HL-60 (cell line): ENCODE results near the gene TNFRSF8.

Source experiments
- DNase-seq, 2 experiments: peaks; one replicate each; pipeline ENCODE4 v3.0.0-alpha.2; 2010 to 2020; ENCODE audit warnings: low read depth in 1 of 2, low spot score in 1 of 2
- H3K27ac ChIP-seq: fragments of 250-450 bp; sonication (Bioruptor Pico); replicated peaks from 2 replicates; pipeline ENCODE4 v1.5.1; 2020; ENCODE audit warnings: mild to moderate bottlenecking, moderate library complexity
- H3K27me3 ChIP-seq: fragments of 250-450 bp; sonication (Bioruptor Pico); 2 replicates; pipeline ENCODE4 v1.5.1; 2021; ENCODE audit warnings: mild to moderate bottlenecking, moderate library complexity; ENCODE audit not compliant: insufficient read depth, poor library complexity, severe bottlenecking
- H3K4me3 ChIP-seq: replicated peaks from 2 replicates; pipeline ENCODE4 v1.5.1; 2011; ENCODE audit warnings: mild to moderate bottlenecking, control low read depth, low read length; ENCODE audit not compliant: insufficient read depth
- CTCF ChIP-seq: IDR thresholded peaks from one replicate; pipeline ENCODE4 v1.5.1; 2011; ENCODE audit warnings: low read length, control low read depth, inconsistent platforms; ENCODE audit not compliant: insufficient read depth
- GABPA ChIP-seq: IDR thresholded peaks from 2 replicates; pipeline ENCODE4 v1.6.1; 2012; ENCODE audit warnings: low read depth
- POLR2AphosphoS5 ChIP-seq: IDR thresholded peaks from 2 replicates; pipeline ENCODE4 v1.6.1; 2012; ENCODE audit warnings: low read depth
- SPI1 ChIP-seq: IDR thresholded peaks from 2 replicates; pipeline ENCODE4 v1.6.1; 2012; ENCODE audit warnings: low read depth, mild to moderate bottlenecking, borderline replicate concordance
- TF ChIP-seq, protein P1 (sequence below): IDR thresholded peaks from 2 replicates; pipeline ENCODE4 v1.6.1; 2012; ENCODE audit warnings: low read depth; ENCODE audit not compliant: insufficient replicate concordance

The TNFRSF8 gene

DNA sequence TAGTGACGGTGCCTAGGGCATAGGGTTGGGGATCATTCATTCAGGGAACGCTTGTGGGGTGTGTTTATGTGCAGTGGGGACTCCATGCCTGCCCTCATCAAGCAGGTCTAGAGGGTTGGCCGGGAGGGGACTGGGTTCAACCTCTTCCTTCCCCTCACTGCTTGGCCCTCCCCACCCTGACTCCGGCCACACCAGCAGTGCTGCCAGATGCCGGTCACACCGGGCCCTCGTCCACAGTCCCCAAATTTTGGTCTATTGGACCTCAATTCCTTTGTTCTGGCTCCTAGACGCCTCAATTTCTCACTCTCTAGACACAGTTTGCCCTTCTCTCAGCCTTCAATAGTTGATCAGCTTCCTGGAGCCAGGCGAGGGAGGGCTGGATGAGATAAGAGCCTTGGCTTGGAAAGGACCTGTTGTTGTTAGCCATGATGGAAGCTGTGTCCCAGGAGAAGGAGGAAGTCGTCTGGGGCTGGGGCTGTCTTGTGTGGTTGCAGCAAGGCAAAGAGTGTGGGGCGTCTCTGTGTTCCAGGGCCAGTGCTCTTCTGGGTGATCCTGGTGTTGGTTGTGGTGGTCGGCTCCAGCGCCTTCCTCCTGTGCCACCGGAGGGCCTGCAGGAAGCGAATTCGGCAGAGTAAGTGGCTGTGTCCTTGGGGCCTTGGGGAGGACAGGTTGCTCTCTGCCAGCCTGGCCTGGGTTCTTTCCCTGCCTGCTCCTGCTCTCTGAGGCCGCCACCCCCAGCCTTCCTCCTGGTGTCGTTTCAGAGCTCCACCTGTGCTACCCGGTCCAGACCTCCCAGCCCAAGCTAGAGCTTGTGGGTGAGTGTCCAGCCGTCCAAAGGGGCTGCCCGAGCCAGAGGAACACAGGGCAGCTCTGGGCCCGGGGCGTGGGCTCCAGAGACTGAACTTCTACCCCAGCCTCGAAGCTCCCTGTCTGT is 62.6 kb downstream of the TNFRSF8 start:
- H3K4me3 ChIP-seq: no peak overlapping the region
- TF ChIP-seq CTCF (no peak), GABPA (no peak), POLR2AphosphoS5 (no peak), SPI1 (peak; percentile 76; the same call in 1 of the 2 replicates)
- TF ChIP-seq, protein P1, sequence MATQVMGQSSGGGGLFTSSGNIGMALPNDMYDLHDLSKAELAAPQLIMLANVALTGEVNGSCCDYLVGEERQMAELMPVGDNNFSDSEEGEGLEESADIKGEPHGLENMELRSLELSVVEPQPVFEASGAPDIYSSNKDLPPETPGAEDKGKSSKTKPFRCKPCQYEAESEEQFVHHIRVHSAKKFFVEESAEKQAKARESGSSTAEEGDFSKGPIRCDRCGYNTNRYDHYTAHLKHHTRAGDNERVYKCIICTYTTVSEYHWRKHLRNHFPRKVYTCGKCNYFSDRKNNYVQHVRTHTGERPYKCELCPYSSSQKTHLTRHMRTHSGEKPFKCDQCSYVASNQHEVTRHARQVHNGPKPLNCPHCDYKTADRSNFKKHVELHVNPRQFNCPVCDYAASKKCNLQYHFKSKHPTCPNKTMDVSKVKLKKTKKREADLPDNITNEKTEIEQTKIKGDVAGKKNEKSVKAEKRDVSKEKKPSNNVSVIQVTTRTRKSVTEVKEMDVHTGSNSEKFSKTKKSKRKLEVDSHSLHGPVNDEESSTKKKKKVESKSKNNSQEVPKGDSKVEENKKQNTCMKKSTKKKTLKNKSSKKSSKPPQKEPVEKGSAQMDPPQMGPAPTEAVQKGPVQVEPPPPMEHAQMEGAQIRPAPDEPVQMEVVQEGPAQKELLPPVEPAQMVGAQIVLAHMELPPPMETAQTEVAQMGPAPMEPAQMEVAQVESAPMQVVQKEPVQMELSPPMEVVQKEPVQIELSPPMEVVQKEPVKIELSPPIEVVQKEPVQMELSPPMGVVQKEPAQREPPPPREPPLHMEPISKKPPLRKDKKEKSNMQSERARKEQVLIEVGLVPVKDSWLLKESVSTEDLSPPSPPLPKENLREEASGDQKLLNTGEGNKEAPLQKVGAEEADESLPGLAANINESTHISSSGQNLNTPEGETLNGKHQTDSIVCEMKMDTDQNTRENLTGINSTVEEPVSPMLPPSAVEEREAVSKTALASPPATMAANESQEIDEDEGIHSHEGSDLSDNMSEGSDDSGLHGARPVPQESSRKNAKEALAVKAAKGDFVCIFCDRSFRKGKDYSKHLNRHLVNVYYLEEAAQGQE: no peak
- peak overlapping the region; percentile 67 for H3K27ac ChIP-seq
- H3K27me3 ChIP-seq: no peaks in the 10 kb centered on the region
- DNase-seq: peak in 1 of 2 experiments; percentile 70

DNA sequence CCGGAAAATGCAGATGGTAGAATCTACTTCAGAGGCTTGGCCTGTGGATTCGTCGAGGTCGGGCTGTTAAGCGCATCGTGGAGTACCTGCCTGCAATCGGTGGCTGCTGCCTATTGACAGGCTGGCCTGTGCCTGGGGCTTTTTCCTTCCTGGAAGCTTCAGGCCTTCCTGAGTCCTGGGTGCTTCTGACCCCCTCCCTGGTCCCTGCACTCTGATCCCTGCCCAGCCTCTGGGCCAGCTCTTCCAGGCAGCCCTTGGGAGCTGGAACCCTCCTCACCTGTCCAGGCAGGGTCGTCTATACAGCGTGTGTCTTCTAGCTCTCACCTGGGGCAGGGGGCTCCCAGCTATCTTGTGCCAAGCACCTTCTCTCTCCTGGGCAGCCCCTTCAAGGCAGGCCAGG is 63.7 kb downstream of the TNFRSF8 start:
- Histone ChIP-seq H3K4me3 (no peak overlapping the region), H3K27ac (peak overlapping the region; percentile 67; the same call in 1 of the 2 replicates), H3K27me3 (no peaks in the 10 kb centered on the region)
- no peak for DNase-seq
- TF ChIP-seq, protein P1: no peak
- TF ChIP-seq SPI1 (no peak), POLR2AphosphoS5 (no peak), CTCF (no peak), GABPA (no peak)

DNA sequence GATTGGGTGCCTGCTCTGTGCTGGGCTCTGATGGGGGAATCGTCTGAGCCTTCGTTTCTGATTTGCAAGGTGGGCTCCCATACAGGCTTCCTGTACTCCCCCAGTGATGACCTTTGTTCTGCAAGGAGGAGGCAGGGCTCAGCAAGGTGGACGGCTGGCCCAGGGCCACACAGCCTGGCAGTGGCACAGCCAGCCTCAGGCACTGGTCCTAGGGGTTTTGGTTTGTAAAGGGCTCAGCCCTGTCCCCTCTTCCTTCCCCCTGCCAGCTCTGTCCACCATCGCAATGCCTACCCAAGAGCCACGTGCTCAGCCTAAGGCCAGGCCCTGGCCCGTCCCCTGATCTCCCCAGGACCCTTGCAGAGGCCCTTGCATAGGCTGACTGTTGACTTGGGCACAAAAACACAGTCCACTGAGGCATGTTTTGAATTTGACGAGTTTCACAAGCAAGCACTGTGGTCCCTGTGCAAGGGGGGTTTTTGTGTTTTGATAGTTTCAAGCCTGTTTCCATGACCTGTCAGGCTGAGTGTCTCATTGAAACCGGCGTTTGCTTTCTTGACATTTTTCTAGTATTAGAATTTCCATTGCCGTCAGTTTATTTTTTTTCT is 64.2 kb downstream of the TNFRSF8 start:
- DNase-seq: no peak
- no peaks in the 10 kb centered on the region for H3K27me3 ChIP-seq
- TF ChIP-seq CTCF: no peak
- TF ChIP-seq SPI1: no peak
- no peak for TF ChIP-seq GABPA
- TF ChIP-seq, protein P1: no peak
- no peak for TF ChIP-seq POLR2AphosphoS5
- no peak overlapping the region for H3K4me3 ChIP-seq
- H3K27ac ChIP-seq: no peak overlapping the region
